ENCODE results near the gene ALX4. TPM values are rescaled to one million over a fixed set of nuclear protein-coding genes. Genes with fewer than 3 reads are reported as not detected.

The ALX4 gene
- total RNA-seq, 6 experiments from 2014 or later, result not detected

DNA sequence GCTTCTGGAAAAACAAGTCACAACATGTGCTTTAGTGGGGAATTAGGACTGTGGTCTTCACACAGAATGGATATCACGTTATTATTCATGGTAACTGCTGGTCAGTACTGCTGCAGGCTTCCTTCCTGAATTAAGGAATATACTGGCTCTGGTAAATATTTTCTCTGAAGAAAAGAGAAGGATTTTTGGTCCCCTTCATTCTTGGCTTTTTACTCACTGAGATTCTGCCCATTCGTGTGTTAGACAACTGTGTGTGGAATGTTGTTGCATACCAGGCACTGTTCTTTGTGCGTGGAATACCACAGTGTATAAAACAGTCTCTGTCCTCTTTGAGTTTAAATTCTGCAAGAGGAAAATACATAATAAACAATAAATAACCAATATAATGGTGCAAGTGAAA, 80.3 kb downstream of the ALX4 start:
- DNase-seq (no peak), ATAC-seq (no peak)
- Histone ChIP-seq H3K4me3 (no peak overlapping the region), H3K4me1 (no peaks in the 10 kb centered on the region), H3K27ac (no peak overlapping the region), H3K9me3 (no peaks in the 10 kb centered on the region), H3K36me3 (no peaks in the 10 kb centered on the region), H3K27me3 (no peaks in the 10 kb centered on the region)
- TF ChIP-seq, protein P1, sequence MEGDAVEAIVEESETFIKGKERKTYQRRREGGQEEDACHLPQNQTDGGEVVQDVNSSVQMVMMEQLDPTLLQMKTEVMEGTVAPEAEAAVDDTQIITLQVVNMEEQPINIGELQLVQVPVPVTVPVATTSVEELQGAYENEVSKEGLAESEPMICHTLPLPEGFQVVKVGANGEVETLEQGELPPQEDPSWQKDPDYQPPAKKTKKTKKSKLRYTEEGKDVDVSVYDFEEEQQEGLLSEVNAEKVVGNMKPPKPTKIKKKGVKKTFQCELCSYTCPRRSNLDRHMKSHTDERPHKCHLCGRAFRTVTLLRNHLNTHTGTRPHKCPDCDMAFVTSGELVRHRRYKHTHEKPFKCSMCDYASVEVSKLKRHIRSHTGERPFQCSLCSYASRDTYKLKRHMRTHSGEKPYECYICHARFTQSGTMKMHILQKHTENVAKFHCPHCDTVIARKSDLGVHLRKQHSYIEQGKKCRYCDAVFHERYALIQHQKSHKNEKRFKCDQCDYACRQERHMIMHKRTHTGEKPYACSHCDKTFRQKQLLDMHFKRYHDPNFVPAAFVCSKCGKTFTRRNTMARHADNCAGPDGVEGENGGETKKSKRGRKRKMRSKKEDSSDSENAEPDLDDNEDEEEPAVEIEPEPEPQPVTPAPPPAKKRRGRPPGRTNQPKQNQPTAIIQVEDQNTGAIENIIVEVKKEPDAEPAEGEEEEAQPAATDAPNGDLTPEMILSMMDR (IDR thresholded peaks at IDR 0.05), result no peak
- TF ChIP-seq POLR2A (IDR thresholded peaks at IDR 0.05), result no peak
- intact Hi-C loops (cut with DNase I), result no loop called here
- 95% methylated on average over 2 of the region's 3 CpGs for WGBS (ENCODE audit: insufficient coverage, low coverage, low lambda C conversion rate, missing lambda C conversion rate)

- TF ChIP-seq POLR2A (IDR thresholded peaks at IDR 0.05), result no peak
- TF ChIP-seq, protein P1 (IDR thresholded peaks at IDR 0.05), result no peak
- no peak overlapping the region for H3K4me3 ChIP-seq
- no peaks in the 10 kb centered on the region for H3K27me3 ChIP-seq
- no peak for DNase-seq
- intact Hi-C loops (cut with DNase I), result no loop called here
- H3K36me3 ChIP-seq, result no peaks in the 10 kb centered on the region
- H3K9me3 ChIP-seq, result no peaks in the 10 kb centered on the region
- ATAC-seq, result no peak
- WGBS (ENCODE audit: insufficient coverage, low coverage, low lambda C conversion rate, missing lambda C conversion rate), result 80% methylated on average over 4 of the region's 4 CpGs
- H3K4me1 ChIP-seq, result no peaks in the 10 kb centered on the region
- H3K27ac ChIP-seq, result no peak overlapping the region
These were observed 80.8 kb downstream of the ALX4 start for GRCh38 chr11:44229098-44229497.

DNA sequence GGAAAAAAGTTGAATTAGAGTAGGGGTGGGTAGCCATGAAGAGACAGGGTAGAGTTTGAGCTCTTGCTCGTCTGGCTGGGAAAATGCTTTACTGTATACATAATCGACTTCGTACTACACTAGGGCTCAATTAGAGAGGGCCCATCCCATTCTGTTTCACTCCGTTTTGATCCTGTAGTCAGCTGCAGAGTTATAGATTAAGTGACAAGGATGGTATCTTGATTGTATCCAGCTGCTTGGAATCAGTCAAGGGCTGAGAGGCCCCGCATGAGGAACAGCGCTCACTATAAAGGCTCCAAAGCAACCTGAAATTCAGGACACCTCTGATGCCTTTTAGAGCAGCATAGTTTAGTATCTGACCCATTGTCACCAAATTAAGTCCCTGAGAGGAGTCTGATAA, 81.6 kb downstream of the ALX4 start:
- Histone ChIP-seq H3K36me3 (no peaks in the 10 kb centered on the region), H3K27ac (no peak overlapping the region), H3K27me3 (no peaks in the 10 kb centered on the region), H3K9me3 (no peaks in the 10 kb centered on the region), H3K4me1 (no peaks in the 10 kb centered on the region), H3K4me3 (no peak overlapping the region)
- TF ChIP-seq POLR2A (IDR thresholded peaks at IDR 0.05), result no peak
- TF ChIP-seq, protein P1 (IDR thresholded peaks at IDR 0.05), result no peak
- WGBS (ENCODE audit: insufficient coverage, low coverage, low lambda C conversion rate, missing lambda C conversion rate), result 96% methylated on average over 5 of the region's 6 CpGs
- DNase-seq (no peak), ATAC-seq (no peak)
- intact Hi-C loops (cut with DNase I), result no loop called here

DNA sequence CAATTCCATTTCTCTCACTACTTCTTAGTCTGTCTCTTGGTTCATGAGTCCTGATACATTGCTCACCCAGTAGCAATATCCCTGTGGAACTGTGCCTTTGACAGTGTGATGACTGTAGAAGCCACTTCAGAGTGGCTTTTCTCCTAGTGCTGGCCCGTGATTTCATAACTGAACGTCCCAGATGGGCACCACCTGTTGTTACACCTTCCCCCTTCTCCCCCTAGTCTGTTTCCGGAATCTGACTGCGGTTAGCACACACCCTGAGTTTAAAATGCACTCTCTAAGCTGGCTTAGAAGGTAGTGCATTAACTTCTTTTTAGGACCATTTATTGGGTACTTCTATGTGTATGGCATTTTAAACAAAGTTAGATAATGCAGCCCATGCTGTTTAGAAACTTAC, 83.0 kb downstream of the ALX4 start:
- DNase-seq (no peak), ATAC-seq (no peak)
- TF ChIP-seq POLR2A (IDR thresholded peaks at IDR 0.05), result no peak
- TF ChIP-seq, protein P1 (IDR thresholded peaks at IDR 0.05), result no peak
- Histone ChIP-seq H3K27me3 (no peaks in the 10 kb centered on the region), H3K4me1 (no peaks in the 10 kb centered on the region), H3K4me3 (no peak overlapping the region), H3K9me3 (no peaks in the 10 kb centered on the region), H3K27ac (no peak overlapping the region), H3K36me3 (no peaks in the 10 kb centered on the region)
- WGBS (ENCODE audit: insufficient coverage, low coverage, low lambda C conversion rate, missing lambda C conversion rate), result 65% methylated on average over 3 of the region's 4 CpGs
- intact Hi-C loops (cut with DNase I), result no loop called here

DNA sequence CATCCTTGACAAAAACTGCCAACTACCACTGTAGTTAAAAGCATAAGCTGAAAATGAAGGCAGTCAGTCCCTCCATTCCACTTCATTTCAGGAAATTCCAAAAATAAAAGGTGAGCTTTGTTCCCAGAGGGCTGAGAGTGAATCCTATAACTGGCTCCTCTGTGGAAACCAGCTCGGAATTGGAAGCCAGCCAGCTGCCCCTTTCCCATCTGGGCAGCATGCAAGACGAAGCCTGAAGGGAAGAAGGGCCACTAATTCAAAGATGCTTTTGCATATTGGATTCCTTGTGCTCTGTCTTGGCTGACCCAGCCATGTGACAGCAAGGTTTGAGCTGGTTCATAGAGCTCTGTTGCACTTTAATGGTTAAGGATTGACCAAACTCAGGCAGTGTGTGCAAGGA, 83.4 kb downstream of the ALX4 start:
- Histone ChIP-seq H3K27me3 (no peaks in the 10 kb centered on the region), H3K27ac (no peak overlapping the region), H3K4me1 (no peaks in the 10 kb centered on the region), H3K36me3 (no peaks in the 10 kb centered on the region), H3K4me3 (no peak overlapping the region), H3K9me3 (no peaks in the 10 kb centered on the region)
- TF ChIP-seq, protein P1 (IDR thresholded peaks at IDR 0.05), result no peak
- TF ChIP-seq POLR2A (IDR thresholded peaks at IDR 0.05), result no peak
- ATAC-seq (no peak), DNase-seq (no peak)
- intact Hi-C loops (cut with DNase I), result no loop called here
- WGBS (ENCODE audit: insufficient coverage, low coverage, low lambda C conversion rate, missing lambda C conversion rate), result 75% methylated on average over 2 of the region's 2 CpGs
